ENCODE measurements around the gene TMEM63B.

DNA sequence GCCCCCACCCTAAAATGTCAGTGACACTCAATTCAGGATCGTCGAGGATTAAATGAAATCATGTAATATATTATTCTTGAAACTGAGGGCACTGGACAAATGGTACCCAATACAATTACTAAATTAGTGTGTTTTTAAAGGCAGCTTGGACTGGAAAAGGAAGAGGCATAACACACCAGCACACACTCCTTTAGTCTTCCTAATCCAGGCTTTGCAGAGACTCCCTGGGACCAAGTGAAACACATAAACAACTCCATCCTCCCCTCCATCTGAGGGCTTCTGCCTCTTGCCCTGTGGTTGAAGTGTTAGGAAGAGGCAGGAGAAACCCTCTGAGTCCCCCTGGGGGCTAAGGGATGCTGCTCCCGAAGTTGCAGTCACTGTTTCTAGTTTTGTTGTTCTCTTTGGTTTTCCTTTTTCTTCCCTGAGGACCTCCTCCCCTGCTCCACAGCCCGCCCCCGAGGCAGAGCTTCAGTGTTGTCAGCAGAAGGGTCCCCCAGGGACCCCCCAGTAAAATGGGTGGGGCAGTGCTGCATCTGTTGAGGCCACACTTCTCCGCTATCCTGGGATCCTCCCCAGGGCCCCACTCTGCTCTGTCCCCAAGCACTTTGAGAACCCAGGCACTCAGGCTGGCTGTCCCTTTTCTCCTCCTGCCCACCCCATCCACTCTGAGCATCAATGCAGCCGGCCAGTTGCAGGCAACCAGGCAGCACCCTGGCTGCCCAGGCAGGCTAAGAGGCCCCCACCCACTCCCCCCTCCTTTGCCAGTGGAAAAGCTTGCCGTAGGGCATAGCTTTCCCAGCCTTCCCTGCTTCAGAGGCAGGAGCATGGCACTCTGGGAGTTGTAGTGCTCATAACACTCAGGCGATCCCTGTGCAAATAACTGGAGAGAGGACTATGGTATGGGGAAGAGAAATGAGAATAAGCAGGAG lies 5.9 kb downstream of the TMEM63B start:
- TF ChIP-seq, protein P1, sequence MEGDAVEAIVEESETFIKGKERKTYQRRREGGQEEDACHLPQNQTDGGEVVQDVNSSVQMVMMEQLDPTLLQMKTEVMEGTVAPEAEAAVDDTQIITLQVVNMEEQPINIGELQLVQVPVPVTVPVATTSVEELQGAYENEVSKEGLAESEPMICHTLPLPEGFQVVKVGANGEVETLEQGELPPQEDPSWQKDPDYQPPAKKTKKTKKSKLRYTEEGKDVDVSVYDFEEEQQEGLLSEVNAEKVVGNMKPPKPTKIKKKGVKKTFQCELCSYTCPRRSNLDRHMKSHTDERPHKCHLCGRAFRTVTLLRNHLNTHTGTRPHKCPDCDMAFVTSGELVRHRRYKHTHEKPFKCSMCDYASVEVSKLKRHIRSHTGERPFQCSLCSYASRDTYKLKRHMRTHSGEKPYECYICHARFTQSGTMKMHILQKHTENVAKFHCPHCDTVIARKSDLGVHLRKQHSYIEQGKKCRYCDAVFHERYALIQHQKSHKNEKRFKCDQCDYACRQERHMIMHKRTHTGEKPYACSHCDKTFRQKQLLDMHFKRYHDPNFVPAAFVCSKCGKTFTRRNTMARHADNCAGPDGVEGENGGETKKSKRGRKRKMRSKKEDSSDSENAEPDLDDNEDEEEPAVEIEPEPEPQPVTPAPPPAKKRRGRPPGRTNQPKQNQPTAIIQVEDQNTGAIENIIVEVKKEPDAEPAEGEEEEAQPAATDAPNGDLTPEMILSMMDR (conservative IDR thresholded peaks at IDR 0.05; ENCODE audit: low read length), result no peak
- no peak for TF ChIP-seq EZH2phosphoT487 (IDR thresholded peaks at IDR 0.05; ENCODE audit: borderline replicate concordance)

Data from Loucy (cell line).